Activated CD4-positive, alpha-beta T cell treated with anti-CD3 and anti-CD28 coated beads for 36 hours (primary cell): ENCODE data around the gene ADGRD1. TPM values are rescaled to one million over a fixed set of nuclear protein-coding genes. Genes with fewer than 3 reads are reported as not detected.
"Not testable (repeated sequence)": the region's sequence is repeated elsewhere in the genome, so short reads cannot be mapped to it uniquely, and the experiment has no call there.

Experiments
- ATAC-seq: fragments of 200-7000 bp; cut with Tn5 transposase; one replicate; pipeline ENCODE4 v1.10.0; 2021; ENCODE audit warnings: mild to moderate bottlenecking, moderate library complexity
- CTCF ChIA-PET: fragments of 350-600 bp; sonication (Branson Sonifier 250); formaldehyde crosslinking; loops from one replicate; lab custom pipeline; 2021; ENCODE audit warnings: antibody characterized with exemption; lab: Charles Lee
- POLR2A ChIA-PET: fragments of 350-600 bp; sonication (Branson Sonifier 250); formaldehyde crosslinking; loops from one replicate; lab custom pipeline; 2021; ENCODE audit warnings: antibody characterized with exemption, inconsistent platforms; lab: Charles Lee
- DNase-seq: peaks from one replicate; pipeline ENCODE4 v3.0.0-alpha.2; 2020
- H3K27ac Mint-ChIP-seq: one replicate; pipeline ENCODE4 v1.8.0; 2021; ENCODE audit warnings: mixed read lengths
- H3K27me3 Mint-ChIP-seq: one replicate; pipeline ENCODE4 v1.8.0; 2021; ENCODE audit warnings: mixed read lengths
- H3K36me3 Mint-ChIP-seq: one replicate; pipeline ENCODE4 v1.8.0; 2021; ENCODE audit warnings: low read depth, mixed read lengths
- H3K4me1 Mint-ChIP-seq: one replicate; pipeline ENCODE4 v1.8.0; 2021; ENCODE audit warnings: mixed read lengths
- H3K4me3 Mint-ChIP-seq: one replicate; pipeline ENCODE4 v1.8.0; 2021; ENCODE audit warnings: mild to moderate bottlenecking, moderate library complexity, mixed read lengths
- H3K9me3 Mint-ChIP-seq: one replicate; pipeline ENCODE4 v1.8.0; 2021; ENCODE audit warnings: low read depth, mixed read lengths
- intact Hi-C, 2 experiments: fragments of 100-400 bp; cut with DNase I in 1 of 2; cut with micrococcal nuclease in 1 of 2; formaldehyde crosslinking; loops; one replicate each; pipeline versions ENCODE4 v1.14.2 to v1.15.1; 2022 to 2024; cut with DNase I, micrococcal nuclease
- total RNA-seq, 2 experiments: library from RNA; stranded (reverse); gene quantifications; one replicate each; pipeline ENCODE4 v1.2.3, GENCODE V29; 2021

Gene ADGRD1
- total RNA-seq, 2 experiments from 2014 or later, result 1.8 to 2.3 TPM

DNA sequence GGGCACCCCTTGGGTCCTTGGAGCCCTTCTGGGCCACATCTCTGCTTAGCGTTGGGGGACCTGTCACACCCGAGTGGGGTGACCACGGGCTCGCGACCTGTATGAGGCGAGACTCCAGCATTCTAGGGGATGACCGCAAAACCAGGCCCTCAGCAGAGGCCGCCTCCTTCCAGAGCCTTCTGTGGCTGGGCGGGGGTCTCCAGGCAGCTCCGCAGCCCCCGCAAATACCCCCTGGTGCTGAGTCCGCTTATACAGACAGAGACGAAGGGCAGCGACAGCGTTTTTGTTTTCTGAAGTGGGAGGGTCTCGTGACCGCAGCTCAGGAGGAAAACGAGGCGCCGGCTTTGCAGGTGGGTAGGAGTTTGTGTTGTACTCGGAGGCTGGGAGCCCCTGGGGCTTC lies 116.4 kb downstream of the ADGRD1 start:
- ATAC-seq, H3K36me3 Mint-ChIP-seq, H3K4me1 Mint-ChIP-seq, H3K9me3 Mint-ChIP-seq, POLR2A ChIA-PET, H3K27ac Mint-ChIP-seq, intact Hi-C loops, H3K27me3 Mint-ChIP-seq, CTCF ChIA-PET, DNase-seq, H3K4me3 Mint-ChIP-seq: not testable (repeated sequence)

DNA sequence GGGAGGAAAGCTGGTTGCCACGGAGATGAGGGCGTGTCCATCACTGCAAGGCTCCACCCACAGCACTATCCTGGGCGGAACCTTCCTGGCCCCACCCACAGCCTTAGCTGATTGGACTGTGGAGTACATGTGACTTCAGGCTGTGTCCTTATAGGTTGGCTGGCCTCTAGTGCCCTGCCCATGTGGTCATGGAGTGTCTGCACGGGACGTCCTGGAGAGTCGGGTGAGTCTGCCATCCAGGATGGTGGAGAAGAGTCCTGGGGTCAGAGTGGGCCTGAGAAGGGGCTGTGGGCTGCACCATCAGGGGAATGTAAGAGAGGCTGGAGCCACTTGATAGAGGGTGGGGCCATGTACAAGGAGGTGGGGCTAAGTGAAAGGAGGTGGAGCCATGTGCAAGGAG lies 117.0 kb downstream of the ADGRD1 start:
- H3K4me3 Mint-ChIP-seq, H3K27me3 Mint-ChIP-seq, H3K4me1 Mint-ChIP-seq, H3K9me3 Mint-ChIP-seq, H3K36me3 Mint-ChIP-seq, POLR2A ChIA-PET, CTCF ChIA-PET, intact Hi-C loops, DNase-seq, H3K27ac Mint-ChIP-seq: not testable (repeated sequence)
- ATAC-seq, result peak; percentile 38

DNA sequence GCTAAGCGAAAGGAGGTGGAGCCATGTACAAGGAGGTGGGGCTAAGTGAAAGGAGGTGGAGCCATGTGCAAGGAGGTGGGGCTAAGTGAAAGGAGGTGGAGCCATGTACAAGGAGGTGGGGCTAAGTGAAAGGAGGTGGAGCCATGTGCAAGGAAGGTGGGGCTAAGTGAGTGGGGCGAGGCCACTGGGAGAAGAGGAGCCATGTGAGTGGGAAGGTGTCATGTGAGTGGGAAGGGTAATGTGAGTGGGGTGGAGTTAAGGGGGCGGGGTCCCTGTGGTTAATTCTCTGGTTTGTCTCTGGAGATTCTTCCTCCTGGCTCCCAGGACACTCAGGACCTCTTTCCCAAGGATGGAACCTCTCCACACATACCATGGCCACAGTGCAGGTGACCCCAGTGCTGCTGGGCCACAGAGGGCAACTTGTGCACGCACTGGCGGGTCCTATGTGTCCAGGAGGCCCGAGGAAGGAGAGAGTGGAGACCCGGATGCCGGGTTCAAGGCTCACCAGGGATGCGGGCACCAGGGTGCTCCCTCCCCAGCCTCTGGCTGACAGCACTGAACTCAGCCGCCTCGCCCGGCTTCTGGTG lies 117.6 kb downstream of the ADGRD1 start:
- H3K9me3 Mint-ChIP-seq, H3K27me3 Mint-ChIP-seq, H3K36me3 Mint-ChIP-seq, POLR2A ChIA-PET, H3K27ac Mint-ChIP-seq, DNase-seq, CTCF ChIA-PET, H3K4me1 Mint-ChIP-seq, H3K4me3 Mint-ChIP-seq, ATAC-seq, intact Hi-C loops: not testable (repeated sequence)

DNA sequence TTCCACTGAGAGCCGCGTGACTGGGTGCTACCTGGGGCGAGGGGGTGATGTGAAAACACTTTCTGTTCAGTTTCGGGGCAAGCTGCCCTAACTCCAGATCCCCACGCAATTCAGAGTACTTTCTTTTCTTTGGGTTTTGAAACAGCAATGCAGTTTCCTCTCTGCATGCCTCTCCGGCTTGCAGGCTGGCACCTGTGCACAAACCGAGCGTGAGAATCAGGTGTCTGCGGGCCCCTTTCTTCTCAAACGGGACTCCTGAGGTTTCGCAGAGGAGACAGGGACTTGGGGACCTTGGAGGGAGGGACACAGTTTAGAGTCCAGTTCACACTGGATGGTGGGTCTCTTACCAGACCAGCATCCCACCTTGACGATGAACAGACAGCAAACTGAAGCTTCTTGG lies 118.2 kb downstream of the ADGRD1 start:
- H3K9me3 Mint-ChIP-seq, H3K4me3 Mint-ChIP-seq, POLR2A ChIA-PET, H3K27me3 Mint-ChIP-seq, intact Hi-C loops, H3K36me3 Mint-ChIP-seq, CTCF ChIA-PET, H3K27ac Mint-ChIP-seq, ATAC-seq, DNase-seq, H3K4me1 Mint-ChIP-seq: not testable (repeated sequence)

DNA sequence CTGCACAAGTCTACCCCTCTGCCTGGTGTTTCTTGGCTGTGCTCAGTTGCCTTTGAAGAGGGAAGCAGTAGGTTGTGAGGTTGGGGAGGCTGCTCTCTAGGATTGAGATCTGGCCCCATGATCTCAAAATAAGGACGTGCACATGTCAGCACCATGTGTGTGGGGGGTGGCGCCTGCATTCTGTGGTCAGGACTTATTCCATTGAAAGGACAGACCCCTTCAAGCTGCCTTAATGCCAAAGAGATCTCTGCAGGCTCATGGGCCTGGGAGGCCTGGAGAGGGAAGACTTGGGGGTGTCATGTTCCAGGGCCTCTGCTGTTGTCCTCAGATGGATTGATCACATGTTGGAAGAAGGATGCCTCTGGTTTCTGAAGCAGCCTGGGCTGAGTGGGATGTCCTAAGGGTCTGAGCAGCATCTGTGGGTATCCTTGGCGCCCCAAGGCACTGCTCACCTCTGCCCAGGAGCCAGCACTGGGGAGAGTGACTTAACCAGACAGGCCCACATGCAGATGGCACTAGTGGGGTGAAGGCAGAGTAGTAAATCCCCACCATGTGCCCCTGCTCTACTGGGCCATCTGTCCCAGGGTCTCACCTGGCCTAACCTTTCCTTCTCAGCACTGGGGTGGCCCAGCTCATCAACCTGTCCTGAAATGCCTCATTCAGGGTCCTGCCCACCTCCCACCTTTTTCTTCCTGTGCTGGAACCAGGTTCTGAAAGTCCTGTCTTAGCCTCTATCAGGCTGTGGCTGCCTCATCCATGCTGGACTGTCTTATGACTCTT lies 118.9 kb downstream of the ADGRD1 start:
- Mint-ChIP-seq H3K9me3 (no peaks in the 10 kb centered on the region), H3K4me3 (no peak overlapping the region), H3K36me3 (no peaks in the 10 kb centered on the region), H3K27me3 (no peaks in the 10 kb centered on the region), H3K4me1 (no peaks in the 10 kb centered on the region), H3K27ac (no peak overlapping the region)
- POLR2A ChIA-PET, result no interaction called here
- no peak for DNase-seq
- ATAC-seq, result no peak
- intact Hi-C loops, result no loop called here
- CTCF ChIA-PET, result interaction anchor here (0.8 kb wide), 1 partner anchor 1099 kb away, joined by 5 read pairs; no protein-coding TSS in a partner anchor

DNA sequence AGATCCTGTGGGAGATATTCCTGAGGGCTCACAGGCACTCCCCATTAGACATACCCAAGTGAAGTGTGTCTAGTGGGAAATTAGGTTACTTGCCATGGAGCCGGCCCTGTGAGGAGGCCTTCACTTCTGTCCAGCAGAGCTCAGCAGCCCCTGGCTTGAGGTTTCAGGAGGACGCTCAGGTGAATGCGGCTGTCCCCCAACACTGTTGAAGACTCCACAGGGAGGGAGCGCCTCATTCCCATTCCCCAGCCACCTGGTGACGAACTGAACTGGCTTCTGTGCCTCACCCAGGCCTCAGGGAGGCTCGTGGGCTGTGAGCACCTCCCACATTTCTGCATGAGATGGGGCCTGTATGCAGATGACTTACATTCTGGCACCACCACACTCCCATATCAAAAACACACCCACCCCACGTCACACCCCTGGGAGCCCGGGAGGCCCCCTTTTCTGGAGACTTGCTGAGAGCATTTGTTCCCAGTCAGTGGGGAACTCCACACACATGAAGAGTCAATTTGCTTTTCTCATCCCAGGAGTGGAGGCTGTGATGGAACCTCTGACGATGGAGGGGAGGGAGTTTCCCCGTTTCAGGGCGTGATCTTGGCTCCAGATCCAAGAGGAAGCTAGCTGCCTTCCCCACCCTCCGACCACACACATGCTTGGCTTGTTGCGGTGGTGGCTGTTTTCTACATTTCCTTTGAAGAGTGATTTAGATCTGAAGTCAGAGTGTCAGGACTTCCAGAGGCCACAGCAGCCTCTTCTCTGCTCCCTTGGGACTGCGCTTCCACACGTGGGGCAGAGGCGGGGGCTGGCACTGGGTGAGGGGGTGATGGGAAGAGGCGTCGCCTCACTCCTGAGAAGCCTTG lies 120.7 kb downstream of the ADGRD1 start:
- no peaks in the 10 kb centered on the region for H3K9me3 Mint-ChIP-seq
- H3K36me3 Mint-ChIP-seq, result no peaks in the 10 kb centered on the region
- H3K27ac Mint-ChIP-seq, result no peak overlapping the region
- H3K4me1 Mint-ChIP-seq, result no peaks in the 10 kb centered on the region
- no peaks in the 10 kb centered on the region for H3K27me3 Mint-ChIP-seq
- H3K4me3 Mint-ChIP-seq, result no peak overlapping the region
- DNase-seq (peak; percentile 33), ATAC-seq (peak; percentile 49)
- intact Hi-C loops, result no loop called here
- ChIA-PET POLR2A (interaction anchor here (0.7 kb wide), 1 partner anchor 41 kb away, joined by 3 read pairs; no protein-coding TSS in a partner anchor), CTCF (no interaction called here)

DNA sequence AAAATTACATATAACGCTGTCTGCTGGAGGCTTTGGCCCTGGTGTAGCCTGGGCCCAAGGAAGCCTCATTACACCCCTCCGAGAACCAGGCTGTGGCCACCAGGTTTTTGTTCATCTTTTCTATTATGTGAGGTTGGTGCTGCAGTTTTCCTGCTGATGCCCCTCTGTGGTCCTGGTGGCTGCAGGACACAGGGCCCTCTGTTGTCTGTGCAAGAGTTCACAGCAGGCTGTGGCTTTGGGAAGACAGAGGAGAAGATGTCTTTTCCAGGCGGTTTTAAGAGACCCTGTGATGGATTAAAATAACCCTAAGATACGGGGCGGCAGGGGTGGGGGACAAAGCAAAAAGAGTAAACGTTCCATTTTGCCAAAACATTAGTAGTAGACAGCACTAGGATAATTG lies 121.5 kb downstream of the ADGRD1 start:
- Mint-ChIP-seq H3K9me3 (no peaks in the 10 kb centered on the region), H3K4me1 (no peaks in the 10 kb centered on the region), H3K27ac (no peak overlapping the region), H3K36me3 (no peaks in the 10 kb centered on the region), H3K27me3 (no peaks in the 10 kb centered on the region), H3K4me3 (no peak overlapping the region)
- ChIA-PET POLR2A (interaction anchor here (0.7 kb wide), 1 partner anchor 42 kb away, joined by 3 read pairs; no protein-coding TSS in a partner anchor), CTCF (no interaction called here)
- no peak for DNase-seq
- ATAC-seq, result no peak
- intact Hi-C loops, result no loop called here

DNA sequence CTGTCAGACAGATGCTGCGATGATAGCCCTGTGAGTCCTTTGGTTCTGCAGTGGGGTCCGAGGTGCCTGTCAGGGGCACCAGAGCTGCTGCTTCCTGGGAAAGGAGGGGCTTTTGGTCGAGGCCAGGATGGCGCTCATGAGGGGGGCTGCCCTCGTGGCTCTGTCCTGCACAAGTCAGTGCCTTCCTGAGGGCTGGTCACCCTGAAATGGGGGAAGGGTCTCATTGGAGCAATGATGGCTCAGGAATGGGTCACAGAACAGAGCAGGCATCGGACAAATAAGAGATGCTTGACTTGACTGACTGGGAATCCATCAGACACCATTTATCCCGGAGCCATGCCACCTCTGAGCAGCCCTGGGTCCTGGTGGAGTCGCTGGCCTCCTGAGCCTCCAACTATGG lies 121.9 kb downstream of the ADGRD1 start:
- no peaks in the 10 kb centered on the region for H3K9me3 Mint-ChIP-seq
- ChIA-PET CTCF (no interaction called here), POLR2A (no interaction called here)
- no peaks in the 10 kb centered on the region for H3K27me3 Mint-ChIP-seq
- ATAC-seq, result no peak
- H3K36me3 Mint-ChIP-seq, result no peaks in the 10 kb centered on the region
- H3K4me3 Mint-ChIP-seq, result no peak overlapping the region
- intact Hi-C loops, result no loop called here
- H3K4me1 Mint-ChIP-seq, result no peaks in the 10 kb centered on the region
- H3K27ac Mint-ChIP-seq, result no peak overlapping the region
- no peak for DNase-seq

DNA sequence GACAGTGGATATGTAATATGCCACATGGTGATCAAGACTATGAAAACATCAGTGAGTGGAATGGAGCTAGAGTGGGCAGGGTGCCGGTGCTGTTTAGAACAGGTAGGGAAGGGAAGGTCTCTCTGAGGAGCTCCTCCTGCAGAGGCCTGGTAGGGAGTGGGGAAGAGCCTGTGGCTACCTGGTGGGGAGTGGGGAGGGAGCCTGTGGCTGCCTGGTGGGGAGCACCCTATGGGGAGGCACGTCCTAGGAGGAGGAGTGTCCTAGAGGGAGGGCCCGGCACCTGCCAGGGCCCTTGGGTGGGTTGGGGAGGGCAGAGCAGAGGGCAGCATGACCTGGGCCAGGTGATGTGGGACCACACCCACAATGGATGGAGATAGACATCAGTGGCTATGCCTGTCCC lies 122.6 kb downstream of the ADGRD1 start:
- ATAC-seq, result no peak
- CTCF ChIA-PET, result no interaction called here

DNA sequence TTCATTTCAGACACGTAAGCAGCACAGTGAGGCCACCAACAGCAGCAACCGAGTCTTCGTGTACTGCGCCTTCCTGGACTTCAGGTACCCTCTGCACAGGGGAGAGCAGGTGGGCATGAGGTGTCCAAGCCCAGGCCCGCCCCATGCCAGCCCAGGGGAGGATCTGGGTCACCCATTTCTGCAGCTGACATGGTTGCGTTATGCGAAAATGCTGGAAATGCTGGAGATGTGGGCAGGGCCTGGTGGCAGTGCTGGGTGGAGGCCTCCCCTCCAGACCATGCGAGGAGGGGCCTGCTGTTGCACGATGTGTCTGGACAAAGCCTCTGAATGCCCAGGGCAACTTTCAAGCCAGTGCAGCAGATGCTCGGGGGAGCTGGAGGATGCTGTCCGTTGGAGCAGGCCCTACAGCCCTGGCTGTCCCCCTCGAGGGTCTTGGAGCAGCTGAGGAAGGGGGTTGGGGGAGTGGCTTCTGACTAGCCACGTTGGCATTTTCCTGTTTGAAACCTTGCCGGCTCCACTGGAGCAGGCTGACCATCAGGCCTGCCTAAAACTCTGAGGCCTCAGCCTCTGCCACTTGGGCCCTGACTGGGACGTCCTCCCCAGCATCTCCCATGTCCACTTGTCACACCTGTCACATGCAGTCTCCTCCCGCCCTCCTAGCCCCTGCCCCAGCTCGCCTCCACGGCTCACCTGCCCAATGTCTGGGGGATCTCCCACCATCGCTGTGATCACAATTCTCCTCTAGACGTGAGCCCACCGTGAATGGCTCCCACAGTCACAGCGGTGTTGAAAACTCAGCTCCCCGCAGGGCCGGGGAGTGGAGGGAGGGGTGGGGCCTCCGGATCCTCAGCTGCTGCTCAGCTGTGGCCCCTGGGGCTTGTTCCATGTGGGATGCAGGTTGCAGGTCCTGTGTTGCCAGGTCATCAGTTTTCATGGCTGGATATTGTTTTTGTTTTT lies 123.4 kb downstream of the ADGRD1 start:
- H3K27ac Mint-ChIP-seq, result no peak overlapping the region
- ATAC-seq, result no peak
- H3K9me3 Mint-ChIP-seq, result peaks cover 4% of the 10 kb centered on the region
- intact Hi-C loops, result no loop called here
- no peak overlapping the region for H3K4me3 Mint-ChIP-seq
- peaks cover 3% of the 10 kb centered on the region for H3K27me3 Mint-ChIP-seq
- DNase-seq, result no peak
- H3K4me1 Mint-ChIP-seq, result no peaks in the 10 kb centered on the region
- CTCF ChIA-PET, result interaction anchor here (0.5 kb wide), 1 partner anchor 27 kb away, joined by 3 read pairs; no protein-coding TSS in a partner anchor
- no peaks in the 10 kb centered on the region for H3K36me3 Mint-ChIP-seq
- POLR2A ChIA-PET, result no interaction called here

More for the DNA sequence above, 122.6 kb downstream of the ADGRD1 start:
- Mint-ChIP-seq H3K36me3 (no peaks in the 10 kb centered on the region), H3K27me3 (no peaks in the 10 kb centered on the region), H3K4me1 (no peaks in the 10 kb centered on the region), H3K4me3 (no peak overlapping the region), H3K9me3 (no peaks in the 10 kb centered on the region), H3K27ac (no peak overlapping the region)
- DNase-seq, result no peak
- POLR2A ChIA-PET, result no interaction called here
- intact Hi-C loops, result no loop called here
